ENCODE measurements around the gene ABCC2.
"Not testable (repeated sequence)": the region's sequence is repeated elsewhere in the genome, so short reads cannot be mapped to it uniquely, and the experiment has no call there.

The ABCC2 gene

GRCh38 chr10:99855479-99856071 is 73.1 kb downstream of the ABCC2 start:
- DNase-seq, result no peak

GRCh38 chr10:99858849-99859248 is 76.4 kb downstream of the ABCC2 start:
- no peak for DNase-seq

- DNase-seq, result no peak
These were observed 77.1 kb downstream of the ABCC2 start for GRCh38 chr10:99859585-99859984.

GRCh38 chr10:99860466-99860865 is 78.0 kb downstream of the ABCC2 start:
- no peak for DNase-seq

DNA sequence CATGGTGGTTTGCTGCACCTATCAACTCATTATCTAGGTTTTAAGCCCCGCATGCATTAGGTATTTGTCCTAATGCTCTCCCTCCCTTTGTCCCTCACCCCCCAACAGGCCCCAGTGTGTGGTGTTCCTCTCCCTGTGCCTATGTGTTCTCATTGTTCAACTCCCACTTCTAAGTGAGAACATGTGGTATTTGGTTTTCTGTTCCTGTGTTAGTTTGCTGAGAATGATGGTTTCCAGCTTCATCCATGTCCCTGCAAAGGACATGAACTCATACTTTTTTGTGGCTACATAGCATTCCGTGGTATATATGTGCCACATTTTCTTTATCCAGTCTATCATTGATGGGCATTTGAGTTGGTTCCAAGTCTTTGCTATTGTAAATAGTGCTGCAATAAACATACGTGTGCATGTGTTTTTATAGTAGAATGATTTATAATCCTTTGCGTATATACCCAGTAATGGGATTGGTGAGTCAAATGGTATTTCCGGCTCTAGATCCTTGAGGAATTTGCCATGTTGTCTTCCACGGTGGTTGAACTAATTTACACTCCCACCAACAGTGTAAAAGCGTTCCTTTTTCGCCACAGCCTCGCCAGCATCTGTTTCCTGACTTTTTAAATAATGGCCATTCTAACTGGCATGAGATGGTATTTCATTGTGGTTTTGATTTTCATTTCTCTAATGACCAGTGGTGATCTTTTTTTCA is 81.2 kb downstream of the ABCC2 start:
- not testable (repeated sequence) for DNase-seq

GRCh38 chr10:99867250-99867649 is 84.8 kb downstream of the ABCC2 start:
- not testable (repeated sequence) for DNase-seq

DNA sequence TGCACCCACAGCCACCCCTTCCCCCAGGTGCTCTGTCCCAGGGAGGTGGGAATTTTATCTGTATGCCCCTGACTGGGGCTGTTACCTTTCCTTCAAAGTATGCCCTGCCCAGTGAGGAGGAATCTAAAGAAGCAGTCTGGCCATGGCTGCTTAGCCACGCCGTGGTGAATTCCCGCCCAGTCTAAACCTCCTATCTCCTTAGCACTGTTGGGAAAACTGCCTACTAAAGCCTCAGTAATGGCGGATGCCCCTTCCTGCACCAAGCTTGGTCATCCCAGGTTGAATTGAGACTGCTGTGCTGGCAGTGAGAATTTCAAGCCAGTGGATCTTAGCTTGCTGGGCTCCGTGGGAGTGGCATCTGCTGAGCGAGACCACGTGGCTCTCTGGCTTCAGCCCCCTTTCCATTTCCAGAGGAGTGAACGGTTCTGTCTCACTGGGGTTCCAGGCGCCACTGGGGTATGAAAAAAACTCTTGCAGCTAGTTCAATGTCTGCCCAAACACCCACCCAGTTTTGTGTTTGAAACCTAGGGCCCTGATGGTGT is 87.2 kb downstream of the ABCC2 start:
- no peak for DNase-seq

GRCh38 chr10:99870123-99870730 is 87.8 kb downstream of the ABCC2 start:
- peak; percentile 57 for DNase-seq

DNA sequence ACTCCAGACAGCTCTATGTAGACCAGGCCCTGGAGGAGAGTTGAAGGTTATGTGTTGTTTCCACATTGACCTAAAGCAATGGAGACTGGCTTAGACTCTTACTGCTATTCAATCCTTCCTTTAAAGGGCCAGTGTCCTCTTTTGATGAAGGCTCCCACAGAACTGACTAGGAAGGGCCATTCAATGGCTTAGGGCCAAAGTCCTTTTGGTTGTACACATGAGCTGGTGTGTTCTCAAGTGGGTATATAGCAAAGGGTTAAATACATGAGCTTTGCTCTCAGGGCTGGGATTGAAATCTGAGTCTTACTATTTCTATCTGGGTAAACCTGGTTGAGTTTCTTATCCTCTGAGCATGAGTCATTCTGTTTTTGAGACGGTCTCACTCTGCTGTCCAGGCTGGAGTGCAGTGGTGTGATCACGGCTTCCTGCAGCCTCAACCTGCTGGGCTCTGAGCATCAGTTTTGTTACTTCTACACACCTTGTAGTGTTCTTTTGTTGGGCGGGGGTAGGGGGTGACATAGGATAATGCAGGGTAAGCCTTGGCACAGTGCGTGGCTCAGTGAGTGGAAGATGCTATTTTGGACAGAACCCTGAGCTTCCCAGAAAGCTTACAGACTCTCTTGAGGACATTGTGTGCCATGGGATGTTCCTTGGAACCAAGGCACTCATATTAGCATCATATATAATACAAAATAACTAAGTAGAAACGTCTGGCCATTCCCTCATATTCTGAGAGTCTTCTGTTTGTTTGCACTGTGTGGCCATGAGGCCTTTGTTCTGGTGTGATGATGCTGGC is 90.1 kb downstream of the ABCC2 start:
- no peak for DNase-seq

DNA sequence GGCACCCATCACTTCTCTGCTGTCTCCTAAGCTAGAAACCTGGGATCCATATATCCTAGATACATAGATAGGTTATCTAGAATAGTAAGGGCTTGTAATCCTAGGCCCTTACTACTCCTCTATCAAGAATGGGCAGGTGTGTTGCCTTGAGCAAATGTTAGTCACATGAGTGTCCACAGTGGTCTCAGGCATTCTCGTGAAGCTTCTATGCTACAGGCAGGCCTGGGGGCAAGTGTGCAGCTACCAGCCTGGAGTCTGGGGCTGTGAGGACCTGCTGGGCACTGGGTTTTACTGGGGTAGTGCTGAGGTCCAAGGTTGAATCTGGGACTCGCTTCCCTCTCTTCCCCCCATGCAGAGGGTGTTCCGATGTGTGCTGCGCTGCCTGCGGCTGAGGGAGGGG is 91.4 kb downstream of the ABCC2 start:
- DNase-seq, result no peak

DNA sequence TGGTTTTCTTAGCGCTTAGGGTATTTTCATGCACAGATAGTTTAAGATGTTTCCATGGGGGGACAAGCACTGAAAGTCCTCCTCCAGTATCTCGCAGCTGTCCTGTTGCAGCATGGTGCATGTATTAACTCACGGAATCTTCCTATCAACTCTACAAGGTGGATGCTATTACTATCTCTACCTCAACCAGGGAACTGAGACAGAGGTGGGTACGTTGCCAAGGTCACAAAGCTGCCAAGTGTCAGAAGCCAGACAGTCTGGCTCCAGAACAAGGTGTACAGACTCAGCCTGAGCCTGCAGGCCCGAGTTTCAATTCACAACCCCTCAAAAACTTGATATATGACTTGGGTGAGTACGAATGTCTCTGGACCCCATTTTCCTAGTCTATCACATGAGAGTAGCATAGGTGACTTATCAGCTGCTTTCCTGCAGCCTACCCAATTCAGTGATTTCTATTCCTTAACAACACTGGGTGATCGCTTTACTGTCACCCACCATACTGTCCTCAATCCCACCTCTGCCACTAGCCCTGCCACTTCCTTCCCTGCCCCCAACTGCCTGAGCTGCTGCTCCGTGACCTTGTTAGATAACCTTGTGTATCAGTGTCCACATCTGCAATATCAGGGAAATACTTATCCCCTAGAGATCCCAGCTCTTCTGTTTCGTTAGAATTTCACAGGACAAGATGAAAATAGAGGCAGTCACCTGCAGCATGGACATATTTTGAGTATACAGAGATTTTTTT is 92.1 kb downstream of the ABCC2 start:
- DNase-seq, result no peak

GRCh38 chr10:99875473-99875872 is 93.0 kb downstream of the ABCC2 start:
- no peak for DNase-seq

- no peak for DNase-seq
These were observed 97.8 kb downstream of the ABCC2 start for GRCh38 chr10:99880080-99880835.

DNA sequence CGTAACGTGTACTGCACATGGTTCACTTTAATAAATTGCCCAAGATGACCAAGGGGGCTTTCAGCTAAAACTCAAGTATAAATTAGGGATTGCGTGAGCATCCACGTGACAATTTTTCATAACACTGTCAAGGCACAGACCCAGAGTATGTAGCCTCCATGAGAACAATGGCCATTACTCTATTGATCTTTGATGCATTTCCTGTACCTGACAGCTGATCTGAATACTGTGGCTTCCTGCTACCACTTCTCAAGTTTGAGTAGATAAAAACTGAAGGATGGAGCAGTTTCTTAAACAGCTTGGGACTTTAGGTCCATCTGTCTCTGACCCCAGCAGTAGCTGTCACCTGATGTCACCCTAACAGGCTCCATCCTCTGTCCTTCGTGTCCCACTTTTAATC is 98.9 kb downstream of the ABCC2 start:
- DNase-seq, result no peak

DNA sequence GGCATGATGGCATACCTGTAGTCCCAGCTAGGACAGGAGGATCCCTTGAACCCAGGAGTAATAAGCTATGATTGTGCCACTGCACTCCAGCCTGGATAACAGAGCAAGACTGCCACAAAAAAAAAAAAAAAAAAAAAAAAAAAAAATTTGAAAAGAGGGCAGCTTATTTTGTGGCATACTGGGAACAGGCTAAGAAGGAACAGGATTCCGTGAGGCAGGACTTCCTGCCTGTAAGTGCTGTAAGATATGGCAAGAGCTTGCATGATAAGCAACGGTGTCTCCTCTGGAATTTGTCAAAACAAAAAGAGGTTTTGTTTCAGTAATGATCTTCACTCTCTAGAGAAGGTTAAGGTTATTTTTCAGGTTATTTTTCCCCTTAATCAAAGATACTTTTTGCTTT is 101.1 kb downstream of the ABCC2 start:
- no peak for DNase-seq

DNA sequence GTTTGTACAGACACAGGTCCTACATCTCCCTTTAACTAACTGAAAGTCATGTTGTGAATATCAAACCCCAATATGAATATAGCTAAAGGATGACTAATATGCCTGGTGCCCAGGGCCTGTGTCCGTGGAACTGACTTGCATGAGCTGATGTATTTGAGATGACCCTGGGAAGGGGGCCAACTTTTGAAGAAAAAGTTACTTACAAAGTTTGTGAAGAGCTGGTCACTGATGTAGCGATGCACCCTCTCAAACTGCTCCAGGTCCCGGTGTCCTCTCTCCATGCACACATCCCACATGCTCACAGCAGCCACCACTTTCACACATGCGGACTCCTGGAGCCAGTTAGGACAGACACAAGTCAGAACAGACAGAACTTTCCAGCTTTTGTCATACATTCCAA is 106.2 kb downstream of the ABCC2 start:
- no peak for DNase-seq

- no peak for DNase-seq
These were observed 112.2 kb downstream of the ABCC2 start for GRCh38 chr10:99894613-99895012.

DNA sequence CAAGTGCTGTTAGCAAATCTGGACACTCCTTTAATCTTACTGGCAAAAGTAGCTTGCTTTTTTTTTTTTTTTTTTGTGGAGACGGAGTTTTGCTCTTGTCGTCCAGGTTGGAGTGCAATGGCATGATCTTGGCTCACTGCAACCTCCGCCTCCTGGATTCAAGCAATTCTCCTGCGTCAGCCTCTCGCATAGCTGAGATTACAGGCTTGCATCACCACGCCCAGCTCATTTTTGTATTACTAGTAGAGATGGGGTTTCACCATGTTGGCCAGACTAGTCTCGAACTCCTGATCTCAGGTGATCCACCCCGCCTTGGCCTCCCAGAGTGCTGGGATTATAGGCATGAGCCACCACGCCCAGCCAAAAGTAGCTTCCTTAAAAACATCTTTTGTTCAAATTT is 112.6 kb downstream of the ABCC2 start:
- not testable (repeated sequence) for DNase-seq

GRCh38 chr10:99895867-99896266 is 113.4 kb downstream of the ABCC2 start:
- no peak for DNase-seq
